GM20431 (cell line): ENCODE data around the gene TAF4.
"Not testable (repeated sequence)": the region's sequence is repeated elsewhere in the genome, so short reads cannot be mapped to it uniquely, and the experiment has no call there.

ENCODE experiments used
- in situ Hi-C: fragments of 300-500 bp; cut with MseI, MboI; formaldehyde crosslinking; loops from one replicate; pipeline ENCODE4 v1.15.0; 2020; ENCODE audit warnings: low sequenced_read_pairs; ENCODE audit not compliant: unreplicated experiment

Gene TAF4

DNA sequence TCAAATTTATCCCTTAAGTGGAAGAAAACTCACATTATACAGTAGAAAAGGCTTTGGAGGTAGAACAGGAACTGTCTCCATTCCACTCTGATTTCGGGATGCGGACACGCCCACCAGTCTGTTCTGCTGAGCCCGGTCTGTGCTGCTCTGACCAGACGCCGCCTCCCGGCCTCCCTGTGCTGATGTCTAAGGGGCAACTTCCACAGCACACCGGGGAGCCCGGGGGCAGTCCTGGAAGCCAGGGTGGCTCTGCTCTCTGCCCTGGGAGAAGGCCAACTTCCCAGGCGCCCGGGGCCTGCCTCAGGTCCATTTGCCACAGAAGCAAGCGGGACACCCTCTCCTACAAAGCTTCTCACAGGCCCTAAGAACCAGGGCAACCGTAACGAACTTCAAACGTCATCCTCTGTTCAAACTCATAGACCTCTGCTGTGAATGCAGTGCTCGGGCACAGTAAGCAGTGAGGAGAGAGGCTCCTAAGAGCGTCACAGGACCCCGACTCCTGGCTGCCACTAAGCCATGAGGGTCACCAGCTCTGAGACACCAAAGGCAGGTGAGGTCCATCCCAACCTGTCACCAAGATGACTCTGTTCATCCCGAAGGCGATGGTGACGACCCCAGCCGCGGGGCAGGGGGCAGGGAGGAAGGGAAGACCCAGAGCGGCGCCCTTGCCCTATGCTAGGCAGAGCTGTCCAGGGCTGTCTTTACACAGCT, 5.6 kb downstream of the TAF4 start:
- in situ Hi-C loops, result no loop called here

GRCh38 chr20:62059401-62059800, 6.3 kb downstream of the TAF4 start:
- in situ Hi-C loops, result no loop called here

DNA sequence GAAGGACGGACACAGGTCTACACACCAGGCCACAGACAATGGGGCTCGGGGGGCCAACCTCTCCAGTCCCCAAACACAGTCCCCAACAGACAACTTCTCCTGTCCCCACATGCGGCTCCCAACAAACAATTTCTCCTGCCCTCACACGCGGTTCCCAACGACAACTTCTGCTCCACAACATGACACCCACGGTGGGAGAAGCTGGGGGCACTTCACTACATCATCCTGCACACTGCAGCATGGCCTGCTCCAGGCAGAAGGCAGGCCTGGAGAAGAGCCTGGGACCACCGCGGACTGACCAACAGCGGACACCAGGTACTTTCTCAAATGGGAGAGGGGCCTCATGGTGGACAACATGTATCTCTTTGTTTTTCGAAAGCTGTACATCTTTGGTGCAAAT, 6.7 kb downstream of the TAF4 start:
- in situ Hi-C loops, result no loop called here

DNA sequence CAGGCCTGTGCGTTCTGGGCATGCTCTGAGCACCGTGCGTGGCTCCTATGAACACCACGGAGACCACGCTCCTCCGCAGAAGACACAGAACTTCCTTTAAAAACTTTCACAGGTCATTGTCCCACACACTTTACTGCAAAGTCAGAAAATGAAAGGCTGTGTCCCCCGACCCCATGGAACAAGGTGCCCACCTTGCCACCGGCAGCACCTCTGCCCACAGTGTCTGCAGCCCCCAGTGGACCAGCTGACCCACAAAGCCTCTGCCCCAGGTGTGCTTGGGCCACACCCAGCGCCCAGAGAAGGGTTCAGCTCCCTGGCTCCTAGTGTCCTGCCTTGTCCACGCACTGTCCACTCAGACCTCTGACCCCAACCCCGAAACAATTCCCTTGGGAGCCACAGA, 8.7 kb downstream of the TAF4 start:
- in situ Hi-C loops, result no loop called here

DNA sequence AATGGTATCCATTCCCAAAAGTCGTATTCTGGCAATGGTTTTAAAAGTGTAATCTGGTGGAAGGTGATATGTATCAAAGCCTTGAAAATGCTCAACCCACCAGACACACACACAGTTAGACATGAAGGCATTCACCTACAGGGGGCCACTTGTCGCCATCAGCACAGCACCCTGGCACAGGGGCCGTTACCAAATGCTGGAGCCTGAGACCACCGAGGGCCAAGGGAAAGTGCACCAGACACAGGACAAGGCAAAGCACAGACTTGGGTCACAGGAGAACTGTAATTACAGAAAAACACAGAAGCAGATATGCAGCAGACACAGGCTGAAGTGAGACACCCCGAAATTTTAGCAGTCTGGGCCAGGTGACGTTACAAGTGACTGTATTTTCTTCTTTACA, 9.3 kb downstream of the TAF4 start:
- in situ Hi-C loops, result no loop called here

- in situ Hi-C loops, result not testable (repeated sequence)
Measured at GRCh38 chr20:62055862-62056115, 9.9 kb downstream of the TAF4 start.

- in situ Hi-C loops, result no loop called here
Measured at GRCh38 chr20:62055106-62055861, 10.4 kb downstream of the TAF4 start.

GRCh38 chr20:62054451-62054953, 11.2 kb downstream of the TAF4 start:
- in situ Hi-C loops, result no loop called here

DNA sequence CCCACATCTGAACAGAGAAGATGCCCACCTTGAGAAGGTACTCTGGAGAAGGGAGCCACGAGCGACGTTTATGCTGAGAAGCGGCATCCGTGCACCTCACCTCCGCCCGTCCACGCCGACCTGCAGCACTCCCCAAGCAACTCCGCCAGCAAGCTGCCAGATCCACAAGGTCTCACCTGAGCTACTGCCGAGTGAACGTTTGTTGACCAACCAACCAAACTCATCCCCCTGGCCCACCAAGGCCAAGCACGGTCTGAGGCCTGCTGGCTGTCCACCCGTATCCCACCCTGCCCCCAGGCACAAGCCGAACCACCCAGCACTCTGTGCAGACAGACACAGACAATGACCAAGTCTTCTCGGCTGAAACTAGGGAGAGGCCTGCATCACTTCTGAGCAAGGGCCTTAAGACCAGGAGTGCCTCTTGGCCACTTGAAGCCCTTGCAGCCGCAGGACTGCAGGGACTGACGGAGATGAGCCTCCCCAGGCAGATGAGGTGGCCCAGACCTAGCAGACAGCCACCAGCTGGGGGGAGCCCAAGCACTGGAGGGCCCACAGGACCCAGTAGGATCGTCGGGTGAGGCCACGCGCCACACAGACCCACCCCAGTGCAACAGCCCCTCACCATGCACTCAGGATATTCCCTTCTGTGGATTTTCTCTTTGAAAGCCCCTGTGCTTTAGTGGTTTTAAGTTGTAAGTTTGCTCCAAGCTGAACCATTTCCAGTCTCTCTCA, 12.1 kb downstream of the TAF4 start:
- in situ Hi-C loops, result no loop called here

- in situ Hi-C loops, result no loop called here
Measured at GRCh38 chr20:62052842-62053464, 12.7 kb downstream of the TAF4 start.

DNA sequence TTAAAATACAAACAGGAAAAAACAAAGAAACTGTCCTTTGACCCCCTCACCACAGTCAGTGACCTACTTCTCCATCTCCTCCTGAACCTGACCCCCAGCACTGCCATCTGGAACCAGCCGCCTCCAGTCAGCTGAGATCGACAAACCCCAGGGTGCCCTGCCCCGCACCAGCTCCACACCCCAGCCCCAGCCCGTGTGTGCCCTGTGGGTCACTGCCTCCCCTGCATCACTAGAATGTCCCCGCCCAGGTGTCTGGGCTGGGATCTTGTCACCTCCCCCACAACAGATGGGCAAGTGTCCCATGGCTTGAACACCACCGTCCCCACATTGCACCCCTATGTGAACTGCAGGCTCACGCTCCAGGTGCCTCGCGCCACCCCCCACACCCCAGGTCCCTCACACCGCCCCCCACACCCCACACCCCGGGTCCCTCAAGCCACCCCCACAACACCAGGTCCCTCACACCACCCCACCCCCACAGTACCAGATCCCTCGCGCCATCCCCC, 13.3 kb downstream of the TAF4 start:
- in situ Hi-C loops, result no loop called here

DNA sequence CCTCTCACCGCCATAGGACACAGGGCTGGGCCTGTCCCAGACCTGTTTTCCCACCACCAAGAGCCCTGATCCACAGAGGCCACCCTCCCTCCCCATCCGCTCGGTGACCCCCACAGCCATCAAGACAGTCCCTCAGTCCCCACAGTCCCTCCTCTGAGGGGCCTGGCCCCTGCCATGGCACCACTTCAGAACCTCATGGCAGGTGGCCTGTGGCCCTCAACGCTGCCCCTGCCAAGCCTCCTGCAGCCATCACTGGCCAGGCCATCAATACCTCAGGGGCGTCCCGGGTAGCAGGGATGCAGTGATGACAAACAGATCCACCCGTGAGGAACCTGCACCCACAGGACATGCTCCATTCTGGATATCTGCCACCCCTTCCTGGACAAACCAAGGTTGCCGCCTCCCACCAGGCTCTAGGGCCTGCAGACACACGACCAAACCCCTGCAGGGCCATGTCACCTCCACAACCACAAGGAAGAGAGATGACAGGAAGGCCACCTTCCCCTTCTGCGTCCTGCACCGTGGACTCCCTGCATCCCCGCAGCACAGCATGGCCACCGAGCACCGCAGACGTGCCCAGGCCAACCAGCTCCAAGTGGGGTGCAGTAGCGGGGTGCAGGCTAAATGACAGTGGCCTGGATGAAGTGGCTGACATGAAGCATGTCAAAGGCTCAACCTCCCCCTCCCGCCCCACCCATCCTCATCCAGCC, 14.0 kb downstream of the TAF4 start:
- in situ Hi-C loops, result no loop called here

GRCh38 chr20:62051144-62051543, 14.5 kb downstream of the TAF4 start:
- in situ Hi-C loops, result no loop called here

DNA sequence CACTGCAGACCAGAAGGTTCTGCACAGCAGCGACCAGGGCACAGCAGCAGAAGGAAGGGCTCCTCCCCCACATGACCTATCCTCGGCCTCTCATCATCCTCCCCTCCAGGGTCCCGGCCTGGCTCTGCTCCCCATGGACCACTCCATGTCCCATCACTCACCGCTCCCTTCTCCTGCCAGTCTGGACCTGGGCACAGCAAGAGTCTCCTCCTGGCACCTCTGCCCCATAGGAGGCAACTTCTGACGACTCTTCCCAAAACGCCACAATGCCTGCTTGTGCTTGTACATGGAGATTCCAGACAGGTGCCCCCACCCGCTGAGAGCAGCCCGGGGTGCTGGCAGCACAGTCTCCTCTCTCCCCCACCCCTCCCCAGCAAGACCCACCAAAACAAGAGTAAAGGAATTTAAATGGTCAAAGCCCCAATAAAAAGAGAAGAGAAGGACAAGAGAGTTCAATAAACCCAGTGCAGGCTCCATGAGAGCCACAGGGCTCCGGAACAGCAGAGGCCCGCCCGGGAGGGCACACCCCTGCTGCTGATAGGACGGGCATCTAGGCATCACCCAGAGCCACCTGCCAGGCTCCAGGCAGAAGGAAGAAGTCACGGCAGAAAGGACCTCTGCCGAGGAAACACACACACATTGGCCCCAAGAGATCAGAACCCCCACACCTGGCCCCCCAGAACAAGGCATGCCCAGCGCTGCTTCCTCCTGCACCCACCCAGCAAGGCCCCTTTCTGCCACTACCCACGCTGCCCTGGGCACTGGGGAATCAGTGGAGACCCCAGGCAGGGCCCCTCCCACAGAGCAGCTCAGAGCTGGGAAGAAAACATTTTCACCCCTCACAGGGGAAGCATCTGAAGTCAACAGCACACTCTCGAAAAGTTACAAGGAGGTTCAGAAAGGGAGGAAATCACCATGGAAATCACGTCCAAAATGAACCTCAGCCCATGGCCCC, 15.2 kb downstream of the TAF4 start:
- in situ Hi-C loops, result no loop called here

GRCh38 chr20:62049342-62050165, 16.1 kb downstream of the TAF4 start:
- in situ Hi-C loops, result no loop called here

DNA sequence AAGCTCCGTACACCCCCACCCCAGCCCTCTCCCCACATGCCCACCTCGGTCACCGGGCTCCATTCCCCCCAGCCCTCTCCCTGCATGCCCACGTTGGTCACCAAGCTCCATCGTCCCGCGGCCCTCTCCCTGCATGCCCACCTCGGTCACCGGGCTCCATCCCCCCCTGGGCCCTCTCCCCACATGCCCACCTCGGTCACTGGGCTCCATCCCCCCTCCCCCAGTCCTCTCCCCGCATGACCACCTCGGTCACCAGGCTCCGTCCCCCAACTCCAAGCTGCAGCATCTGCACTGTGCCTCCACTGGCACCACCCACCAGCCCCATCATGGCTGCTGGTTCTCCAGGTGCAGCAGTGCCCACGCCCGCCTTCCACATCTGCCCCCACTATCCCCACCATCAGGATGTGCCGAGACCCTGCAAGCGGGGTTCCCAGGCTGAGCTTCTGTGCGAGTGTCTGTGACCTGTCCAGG, 16.8 kb downstream of the TAF4 start:
- in situ Hi-C loops, result no loop called here

DNA sequence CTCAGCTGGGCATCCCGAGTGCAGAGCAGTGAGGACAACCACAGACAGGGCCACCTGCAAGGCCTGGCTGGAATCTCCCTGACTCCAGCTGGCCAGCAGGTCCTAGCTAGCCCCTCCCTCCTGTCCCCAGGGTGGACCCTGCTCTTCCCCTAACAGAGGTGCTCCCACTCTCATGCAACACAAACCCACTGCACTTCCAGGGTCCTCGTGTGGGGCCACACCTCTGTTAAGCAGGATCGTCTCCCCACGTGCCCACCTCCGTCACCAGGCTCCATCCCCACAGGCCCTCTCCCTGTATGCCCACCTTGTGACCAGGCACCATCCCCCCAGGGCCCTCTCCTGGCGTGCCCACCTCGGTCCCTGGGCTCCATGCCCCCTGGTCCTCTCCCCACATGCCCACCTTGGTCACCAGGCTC, 17.3 kb downstream of the TAF4 start:
- in situ Hi-C loops, result no loop called here
